ENCODE data around the gene PIP5K1B. TPM values are rescaled to one million over a fixed set of nuclear protein-coding genes. Genes with fewer than 3 reads are reported as not detected.

The PIP5K1B gene
- total RNA-seq, 1 experiment from 2014 or later: 0.20 TPM

DNA sequence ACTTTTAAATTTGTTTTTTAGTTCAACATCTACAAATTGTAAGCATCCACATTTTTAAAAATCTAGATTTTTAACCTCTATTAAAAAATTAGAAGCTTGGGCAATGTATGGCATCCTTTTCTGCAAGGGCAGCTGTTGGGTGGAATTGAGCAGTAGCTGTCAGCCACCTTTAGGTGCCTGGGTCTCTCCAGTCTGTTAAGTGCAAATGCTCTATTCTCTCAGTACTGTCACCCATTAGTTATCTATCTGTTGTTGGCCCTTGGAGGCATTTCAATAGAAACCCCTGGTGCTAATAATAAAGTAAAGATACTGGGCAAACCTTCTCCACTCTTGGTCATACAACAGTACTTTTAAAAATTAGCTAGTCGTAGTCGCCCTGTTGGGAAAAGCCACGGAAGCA lies 63.6 kb downstream of the PIP5K1B start:
- H3K79me2 ChIP-seq (ENCODE audit: insufficient read depth, low read length): no peaks in the 10 kb centered on the region
- no peak overlapping the region for H3K27ac ChIP-seq (ENCODE audit: low read depth, low read length)
- ChIA-PET POLR2A (interaction anchor here (0.6 kb wide), 1 partner anchor 1074 kb away, joined by 3 read pairs; no protein-coding TSS in a partner anchor), RAD21 (ENCODE audit: low non-redundant PET in 1 of 2, low total read pairs in 2 of 2, uncharacterized antibody in 2 of 2, unreplicated experiment in 2 of 2) (no interaction called here), CTCF (no interaction called here)
- H3K36me3 ChIP-seq (ENCODE audit: control insufficient read depth in 1 of 2, insufficient read depth in 2 of 2, low read length in 2 of 2): no peaks in the 10 kb centered on the region
- peaks cover 51% of the 10 kb centered on the region for H3K27me3 ChIP-seq (ENCODE audit: insufficient read depth, low read length)
- H3K9me2 ChIP-seq (ENCODE audit: insufficient read depth): no peaks in the 10 kb centered on the region
- intact Hi-C loops (cut with micrococcal nuclease): no loop called here
- no peaks in the 10 kb centered on the region for H3K4me1 ChIP-seq (ENCODE audit: control insufficient read depth in 1 of 2, insufficient read depth in 2 of 2, low read length in 2 of 2)
- no peak overlapping the region for H3K4me3 ChIP-seq (replicated peaks in 1 of 2; ENCODE audit: low read depth in 1 of 2, low read length in 2 of 2)
- no peak overlapping the region for H2AFZ ChIP-seq (ENCODE audit: low read depth, low read length, poor library complexity, severe bottlenecking)
- no peaks in the 10 kb centered on the region for H4K20me1 ChIP-seq (ENCODE audit: insufficient read depth)
- ATAC-seq (no peak), DNase-seq (ENCODE audit: low read depth, low spot score) (no peak)
- H3K4me2 ChIP-seq (ENCODE audit: low read length): no peak overlapping the region
- TF ChIP-seq EZH2 (IDR thresholded peaks at IDR 0.05) (no peak), POLR2AphosphoS5 (IDR thresholded peaks at IDR 0.05; ENCODE audit: low read depth, low read length) (no peak), POLR2A (IDR thresholded peaks at IDR 0.05; ENCODE audit: borderline replicate concordance, extremely low read depth, insufficient read depth, insufficient read length) (no peak), SRF (IDR thresholded peaks at IDR 0.05; ENCODE audit: low read depth) (no peak), YY1 (IDR thresholded peaks at IDR 0.05; ENCODE audit: extremely low read depth, insufficient replicate concordance, low read depth, low read length) (no peak), CBX3 (IDR thresholded peaks at IDR 0.05; ENCODE audit: low read depth) (no peak), RAD21 (IDR thresholded peaks at IDR 0.05; ENCODE audit: low read depth) (no peak), FOSL1 (IDR thresholded peaks at IDR 0.05; ENCODE audit: low read depth) (no peak), EZH2phosphoT487 (IDR thresholded peaks at IDR 0.05; ENCODE audit: borderline replicate concordance) (no peak), SP1 (IDR thresholded peaks at IDR 0.05; ENCODE audit: low read depth) (no peak), JUND (IDR thresholded peaks at IDR 0.05) (no peak), ZNF274 (IDR thresholded peaks at IDR 0.05; ENCODE audit: low read depth, low read length) (no peak), EGR1 (IDR thresholded peaks at IDR 0.05; ENCODE audit: low read depth) (no peak), ELF1 (IDR thresholded peaks at IDR 0.05; ENCODE audit: borderline replicate concordance, low read depth) (no peak)
- TF ChIP-seq, protein P1, sequence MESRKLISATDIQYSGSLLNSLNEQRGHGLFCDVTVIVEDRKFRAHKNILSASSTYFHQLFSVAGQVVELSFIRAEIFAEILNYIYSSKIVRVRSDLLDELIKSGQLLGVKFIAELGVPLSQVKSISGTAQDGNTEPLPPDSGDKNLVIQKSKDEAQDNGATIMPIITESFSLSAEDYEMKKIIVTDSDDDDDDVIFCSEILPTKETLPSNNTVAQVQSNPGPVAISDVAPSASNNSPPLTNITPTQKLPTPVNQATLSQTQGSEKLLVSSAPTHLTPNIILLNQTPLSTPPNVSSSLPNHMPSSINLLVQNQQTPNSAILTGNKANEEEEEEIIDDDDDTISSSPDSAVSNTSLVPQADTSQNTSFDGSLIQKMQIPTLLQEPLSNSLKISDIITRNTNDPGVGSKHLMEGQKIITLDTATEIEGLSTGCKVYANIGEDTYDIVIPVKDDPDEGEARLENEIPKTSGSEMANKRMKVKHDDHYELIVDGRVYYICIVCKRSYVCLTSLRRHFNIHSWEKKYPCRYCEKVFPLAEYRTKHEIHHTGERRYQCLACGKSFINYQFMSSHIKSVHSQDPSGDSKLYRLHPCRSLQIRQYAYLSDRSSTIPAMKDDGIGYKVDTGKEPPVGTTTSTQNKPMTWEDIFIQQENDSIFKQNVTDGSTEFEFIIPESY (IDR thresholded peaks at IDR 0.05; ENCODE audit: extremely low read depth, insufficient replicate concordance, low read length): no peak
- TF ChIP-seq, protein P2, sequence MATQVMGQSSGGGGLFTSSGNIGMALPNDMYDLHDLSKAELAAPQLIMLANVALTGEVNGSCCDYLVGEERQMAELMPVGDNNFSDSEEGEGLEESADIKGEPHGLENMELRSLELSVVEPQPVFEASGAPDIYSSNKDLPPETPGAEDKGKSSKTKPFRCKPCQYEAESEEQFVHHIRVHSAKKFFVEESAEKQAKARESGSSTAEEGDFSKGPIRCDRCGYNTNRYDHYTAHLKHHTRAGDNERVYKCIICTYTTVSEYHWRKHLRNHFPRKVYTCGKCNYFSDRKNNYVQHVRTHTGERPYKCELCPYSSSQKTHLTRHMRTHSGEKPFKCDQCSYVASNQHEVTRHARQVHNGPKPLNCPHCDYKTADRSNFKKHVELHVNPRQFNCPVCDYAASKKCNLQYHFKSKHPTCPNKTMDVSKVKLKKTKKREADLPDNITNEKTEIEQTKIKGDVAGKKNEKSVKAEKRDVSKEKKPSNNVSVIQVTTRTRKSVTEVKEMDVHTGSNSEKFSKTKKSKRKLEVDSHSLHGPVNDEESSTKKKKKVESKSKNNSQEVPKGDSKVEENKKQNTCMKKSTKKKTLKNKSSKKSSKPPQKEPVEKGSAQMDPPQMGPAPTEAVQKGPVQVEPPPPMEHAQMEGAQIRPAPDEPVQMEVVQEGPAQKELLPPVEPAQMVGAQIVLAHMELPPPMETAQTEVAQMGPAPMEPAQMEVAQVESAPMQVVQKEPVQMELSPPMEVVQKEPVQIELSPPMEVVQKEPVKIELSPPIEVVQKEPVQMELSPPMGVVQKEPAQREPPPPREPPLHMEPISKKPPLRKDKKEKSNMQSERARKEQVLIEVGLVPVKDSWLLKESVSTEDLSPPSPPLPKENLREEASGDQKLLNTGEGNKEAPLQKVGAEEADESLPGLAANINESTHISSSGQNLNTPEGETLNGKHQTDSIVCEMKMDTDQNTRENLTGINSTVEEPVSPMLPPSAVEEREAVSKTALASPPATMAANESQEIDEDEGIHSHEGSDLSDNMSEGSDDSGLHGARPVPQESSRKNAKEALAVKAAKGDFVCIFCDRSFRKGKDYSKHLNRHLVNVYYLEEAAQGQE (IDR thresholded peaks at IDR 0.05; ENCODE audit: low read depth): no peak
- TF ChIP-seq, protein P3, sequence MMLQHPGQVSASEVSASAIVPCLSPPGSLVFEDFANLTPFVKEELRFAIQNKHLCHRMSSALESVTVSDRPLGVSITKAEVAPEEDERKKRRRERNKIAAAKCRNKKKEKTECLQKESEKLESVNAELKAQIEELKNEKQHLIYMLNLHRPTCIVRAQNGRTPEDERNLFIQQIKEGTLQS (IDR thresholded peaks at IDR 0.05): no peak
- TF ChIP-seq, protein P4, sequence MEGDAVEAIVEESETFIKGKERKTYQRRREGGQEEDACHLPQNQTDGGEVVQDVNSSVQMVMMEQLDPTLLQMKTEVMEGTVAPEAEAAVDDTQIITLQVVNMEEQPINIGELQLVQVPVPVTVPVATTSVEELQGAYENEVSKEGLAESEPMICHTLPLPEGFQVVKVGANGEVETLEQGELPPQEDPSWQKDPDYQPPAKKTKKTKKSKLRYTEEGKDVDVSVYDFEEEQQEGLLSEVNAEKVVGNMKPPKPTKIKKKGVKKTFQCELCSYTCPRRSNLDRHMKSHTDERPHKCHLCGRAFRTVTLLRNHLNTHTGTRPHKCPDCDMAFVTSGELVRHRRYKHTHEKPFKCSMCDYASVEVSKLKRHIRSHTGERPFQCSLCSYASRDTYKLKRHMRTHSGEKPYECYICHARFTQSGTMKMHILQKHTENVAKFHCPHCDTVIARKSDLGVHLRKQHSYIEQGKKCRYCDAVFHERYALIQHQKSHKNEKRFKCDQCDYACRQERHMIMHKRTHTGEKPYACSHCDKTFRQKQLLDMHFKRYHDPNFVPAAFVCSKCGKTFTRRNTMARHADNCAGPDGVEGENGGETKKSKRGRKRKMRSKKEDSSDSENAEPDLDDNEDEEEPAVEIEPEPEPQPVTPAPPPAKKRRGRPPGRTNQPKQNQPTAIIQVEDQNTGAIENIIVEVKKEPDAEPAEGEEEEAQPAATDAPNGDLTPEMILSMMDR (IDR thresholded peaks at IDR 0.05 in 2 of 3, conservative IDR thresholded peaks at IDR 0.05 in 1 of 3; ENCODE audit: borderline replicate concordance in 1 of 3, insufficient read depth in 1 of 3, low read depth in 2 of 3, low read length in 2 of 3): no peak
- no TSS peak for BruUV-seq (replicated peaks)
- no peak overlapping the region for H3K9ac ChIP-seq (ENCODE audit: low read length)
- no peaks in the 10 kb centered on the region for H3K9me3 ChIP-seq (ENCODE audit: control insufficient read depth in 1 of 2, insufficient read depth in 1 of 2, low read depth in 1 of 2, low read length in 2 of 2)

Measured in HCT116 (cell line).